DMS114 treated with DMSO at 0.1 percent for 48 hours (cell line): ENCODE measurements around the gene RCOR1.
"Not testable (repeated sequence)": the region's sequence is repeated elsewhere in the genome, so short reads cannot be mapped to it uniquely, and the experiment has no call there.

Experiments used
- DNase-seq: peaks from one replicate; lab custom pipeline; 2025; ENCODE audit not compliant: unreplicated experiment; lab: John Stamatoyannopoulos, UW

Gene RCOR1

GRCh38 chr14:102625564-102626296, 33.3 kb downstream of the RCOR1 start:
- no peak for DNase-seq

- DNase-seq = no peak
Observed at GRCh38 chr14:102626530-102626929, 34.1 kb downstream of the RCOR1 start.

GRCh38 chr14:102629011-102629444, 36.6 kb downstream of the RCOR1 start:
- DNase-seq = no peak

GRCh38 chr14:102629808-102630350, 37.4 kb downstream of the RCOR1 start:
- DNase-seq = no peak

GRCh38 chr14:102630405-102630804, 38.0 kb downstream of the RCOR1 start:
- no peak for DNase-seq

- DNase-seq = no peak
Observed at GRCh38 chr14:102630881-102631280, 38.4 kb downstream of the RCOR1 start.

- DNase-seq = no peak
Observed at GRCh38 chr14:102633906-102634595, 41.6 kb downstream of the RCOR1 start.

- not testable (repeated sequence) for DNase-seq
Observed at GRCh38 chr14:102639611-102640010, 47.2 kb downstream of the RCOR1 start.

- DNase-seq = no peak
Observed at GRCh38 chr14:102644523-102644922, 52.1 kb downstream of the RCOR1 start.

GRCh38 chr14:102645746-102646440, 53.4 kb downstream of the RCOR1 start:
- no peak for DNase-seq

GRCh38 chr14:102646615-102647014, 54.2 kb downstream of the RCOR1 start:
- DNase-seq = no peak

- no peak for DNase-seq
Observed at GRCh38 chr14:102652194-102652593, 59.7 kb downstream of the RCOR1 start.

- no peak for DNase-seq
Observed at GRCh38 chr14:102654298-102654697, 61.8 kb downstream of the RCOR1 start.

GRCh38 chr14:102655137-102655536, 62.7 kb downstream of the RCOR1 start:
- no peak for DNase-seq

GRCh38 chr14:102659797-102660196, 67.3 kb downstream of the RCOR1 start:
- no peak for DNase-seq

- DNase-seq = no peak
Observed at GRCh38 chr14:102661614-102662013, 69.2 kb downstream of the RCOR1 start.

- DNase-seq = no peak
Observed at GRCh38 chr14:102662636-102663430, 70.4 kb downstream of the RCOR1 start.

- no peak for DNase-seq
Observed at GRCh38 chr14:102663440-102663839, 71.0 kb downstream of the RCOR1 start.

GRCh38 chr14:102665621-102666020, 73.2 kb downstream of the RCOR1 start:
- DNase-seq = no peak

GRCh38 chr14:102666635-102667034, 74.2 kb downstream of the RCOR1 start:
- DNase-seq = no peak

GRCh38 chr14:102667703-102668102, 75.3 kb downstream of the RCOR1 start:
- DNase-seq = no peak
